Subcutaneous abdominal adipose tissue (tissue), 5 donors: Measurements from ENCODE around the gene IQCN.

ENCODE experiments used
- H3K27ac ChIP-seq: one replicate; pipeline ENCODE4 v1.7.0; 2013; ENCODE audit warnings: low read depth, mild to moderate bottlenecking, inconsistent platforms, low read length, moderate library complexity
- H3K27me3 ChIP-seq, 5 donors: one replicate each; pipeline ENCODE4 v1.7.0; 2013; ENCODE audit warnings: low read length in 5 of 5, inconsistent platforms in 1 of 5; ENCODE audit not compliant: control insufficient read depth in 5 of 5, insufficient read depth in 4 of 5
- H3K36me3 ChIP-seq, 5 donors: one replicate each; pipeline ENCODE4 v1.7.0; 2013; ENCODE audit warnings: low read length in 5 of 5; ENCODE audit not compliant: control insufficient read depth in 5 of 5, insufficient read depth in 5 of 5
- H3K4me1 ChIP-seq, 5 donors: one replicate each; pipeline ENCODE4 v1.7.0; 2013; ENCODE audit warnings: low read length in 5 of 5, mild to moderate bottlenecking in 3 of 5, moderate library complexity in 1 of 5; ENCODE audit not compliant: control insufficient read depth in 5 of 5, insufficient read depth in 5 of 5
- H3K4me3 ChIP-seq, 5 donors: one replicate each; pipeline ENCODE4 v1.7.0; 2013; ENCODE audit warnings: low read length in 5 of 5, low read depth in 1 of 5
- H3K9ac ChIP-seq, 5 donors: one replicate each; pipeline ENCODE4 v1.7.0; 2013; ENCODE audit warnings: low read length in 5 of 5, mild to moderate bottlenecking in 4 of 5, moderate library complexity in 3 of 5
- H3K9me3 ChIP-seq, 5 donors: one replicate each; pipeline ENCODE4 v1.7.0; 2013; ENCODE audit warnings: low read length in 5 of 5; ENCODE audit not compliant: control insufficient read depth in 5 of 5
- donor health status: healthy.
- donor health status: healthy.
- donor health status: healthy.
- donor health status: healthy.
- donor health status: healthy.

The IQCN gene

GRCh38 chr19:18306888-18307260, 32.6 kb upstream of the IQCN start:
- H3K9ac ChIP-seq, result no peak overlapping the region
- H3K9me3 ChIP-seq, result no peaks in the 10 kb centered on the region
- H3K27ac ChIP-seq, result peak overlapping the region; percentile 98
- no peak overlapping the region for H3K4me3 ChIP-seq
- peaks cover 0 to 40% (median 24%) of the 10 kb centered on the region in 5 donors for H3K36me3 ChIP-seq
- peaks cover 5 to 67% (median 35%) of the 10 kb centered on the region in 5 donors for H3K4me1 ChIP-seq
- no peaks in the 10 kb centered on the region for H3K27me3 ChIP-seq

- H3K27me3 ChIP-seq, result no peaks in the 10 kb centered on the region
- H3K27ac ChIP-seq, result peak overlapping the region; percentile 98
- H3K36me3 ChIP-seq, result peaks cover 0 to 35% (median 19%) of the 10 kb centered on the region in 5 donors
- H3K9ac ChIP-seq, result no peak overlapping the region
- no peak overlapping the region for H3K4me3 ChIP-seq
- peaks cover 8 to 72% (median 36%) of the 10 kb centered on the region in 5 donors for H3K4me1 ChIP-seq
- no peaks in the 10 kb centered on the region for H3K9me3 ChIP-seq
Observed at GRCh38 chr19:18306209-18306887, 32.1 kb upstream of the IQCN start.

DNA sequence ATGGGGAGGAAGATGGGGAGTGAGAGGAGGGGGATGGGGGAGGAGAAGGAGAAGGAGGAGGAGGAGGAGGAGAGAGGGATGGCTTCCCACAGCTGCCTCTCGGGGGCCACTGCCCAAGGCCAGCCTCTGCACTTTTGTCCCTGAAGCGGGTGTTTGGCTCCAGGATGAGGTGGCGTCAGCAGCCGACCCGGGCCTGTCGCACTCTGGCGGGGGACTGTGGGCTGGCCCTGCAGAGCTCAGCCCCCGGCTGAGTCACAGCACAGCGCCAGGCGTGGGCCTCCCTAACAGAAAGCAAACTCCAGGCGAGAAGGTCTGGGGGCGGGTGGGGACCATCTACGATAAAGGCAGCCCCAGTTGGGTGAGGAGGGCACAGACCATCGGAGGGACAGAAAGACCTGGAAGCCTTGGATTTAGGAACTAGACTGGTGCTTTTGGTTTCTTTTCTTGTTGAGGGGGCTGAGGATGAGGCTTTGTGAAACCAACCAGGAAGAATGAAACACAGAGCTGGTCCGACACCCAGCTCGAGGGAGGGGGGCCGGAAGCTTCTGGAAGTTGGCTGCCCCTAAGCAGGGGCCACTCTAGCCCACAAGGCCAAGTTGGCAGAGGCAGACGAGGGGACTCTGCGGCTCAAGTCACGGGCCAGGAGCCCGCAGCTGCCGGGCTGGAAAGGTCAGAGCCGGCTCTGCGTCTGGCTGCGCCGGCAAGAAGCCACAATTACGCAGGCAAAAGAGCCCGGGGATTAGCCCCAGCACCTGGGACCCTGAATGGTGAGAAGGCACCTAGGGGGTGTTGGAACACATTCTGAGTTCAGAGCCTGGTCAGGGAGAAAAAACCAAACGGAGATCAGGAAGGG, 30.4 kb upstream of the IQCN start:
- Histone ChIP-seq H3K4me1 (peaks cover 8 to 79% (median 42%) of the 10 kb centered on the region in 5 donors), H3K36me3 (peaks cover 0 to 24% (median 12%) of the 10 kb centered on the region in 5 donors), H3K27me3 (no peaks in the 10 kb centered on the region), H3K9me3 (no peaks in the 10 kb centered on the region), H3K4me3 (peak overlapping the region; percentile 33 to 66 (median 63)), H3K9ac (peak overlapping the region; percentile 73 to 87 (median 78)), H3K27ac (peak overlapping the region; percentile 98)

DNA sequence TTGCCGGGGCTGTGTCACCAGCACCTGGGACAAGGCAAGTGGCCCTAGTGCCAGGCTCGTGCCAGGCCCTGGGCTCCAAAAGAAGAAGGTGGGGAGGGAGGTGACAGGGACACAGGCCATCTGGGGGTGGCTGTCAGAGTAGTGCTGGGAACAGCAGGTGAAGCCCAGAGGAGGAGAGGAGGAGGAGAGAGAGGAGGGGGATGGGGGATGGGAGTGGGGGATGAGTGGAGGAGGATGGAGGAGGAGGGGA, 29.9 kb upstream of the IQCN start:
- Histone ChIP-seq H3K9me3 (no peaks in the 10 kb centered on the region), H3K4me1 (peaks cover 8 to 79% (median 42%) of the 10 kb centered on the region in 5 donors), H3K4me3 (peak overlapping the region in 3 of 5 donors; percentile 11 to 63 (median 57)), H3K36me3 (peaks cover 0 to 19% (median 6%) of the 10 kb centered on the region in 5 donors), H3K27ac (peak overlapping the region; percentile 98), H3K9ac (peak overlapping the region in 4 of 5 donors; percentile 66 to 87 (median 76)), H3K27me3 (no peaks in the 10 kb centered on the region)

DNA sequence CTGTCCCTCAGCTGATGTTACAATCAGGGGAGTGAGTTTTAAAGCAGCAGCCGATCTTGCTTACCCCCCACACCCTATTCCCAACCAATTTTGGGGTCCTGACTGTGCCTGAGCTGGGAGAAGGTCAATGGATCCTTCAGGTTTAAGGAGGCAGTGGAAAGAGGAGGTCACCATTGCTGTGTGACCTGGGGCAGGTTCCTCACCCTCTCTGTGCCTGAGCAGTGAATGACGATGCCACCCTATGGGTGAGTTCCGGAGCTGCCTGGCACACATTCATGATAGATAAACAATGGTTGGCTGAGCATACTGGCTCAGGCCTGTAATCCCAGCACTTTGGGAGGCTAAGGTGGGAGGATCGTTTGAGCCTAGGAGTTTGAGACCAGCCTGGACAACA, 27.5 kb upstream of the IQCN start:
- Histone ChIP-seq H3K4me1 (peaks cover 8 to 59% (median 37%) of the 10 kb centered on the region in 5 donors), H3K27ac (peak overlapping the region; percentile 23), H3K4me3 (no peak overlapping the region)

DNA sequence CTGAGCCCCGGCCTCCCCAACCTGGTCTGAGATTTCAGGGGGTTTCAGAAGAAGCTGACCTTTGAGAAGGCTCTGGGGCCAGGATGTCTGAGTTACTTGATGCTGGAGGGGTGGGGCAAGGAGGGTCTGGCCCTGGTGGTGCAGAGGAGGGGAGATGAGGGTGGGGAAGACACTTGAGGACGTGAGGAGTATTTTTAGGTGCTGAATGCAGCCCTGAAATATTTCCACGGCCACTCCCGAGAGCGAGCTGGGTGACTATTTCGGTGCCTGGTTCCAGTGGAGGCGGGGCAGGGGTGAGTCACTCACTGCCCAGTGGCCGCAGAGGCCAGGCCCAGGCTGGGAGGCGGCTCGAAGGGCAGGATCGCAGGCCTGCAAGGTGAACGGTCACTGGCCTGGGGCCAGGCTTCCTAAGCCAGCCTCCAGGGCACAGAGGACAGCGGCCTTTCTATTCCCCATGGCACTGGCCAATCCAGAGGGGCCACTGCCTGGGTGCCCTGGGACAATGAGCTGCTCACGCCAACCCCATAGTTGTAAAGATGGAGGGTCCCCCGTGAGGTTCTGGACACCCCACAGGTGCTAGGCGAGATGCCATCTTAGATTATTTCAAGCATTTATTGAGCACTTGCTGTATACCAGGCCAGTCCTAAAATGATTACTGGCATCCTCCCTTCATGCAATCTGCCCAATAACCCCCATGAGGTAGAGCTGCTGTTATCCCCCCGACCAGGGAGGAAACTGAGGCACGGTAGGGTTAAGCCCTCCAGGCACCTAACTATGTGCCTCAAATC, 26.9 kb upstream of the IQCN start:
- H3K4me3 ChIP-seq, result peak overlapping the region in 1 of 5 donors; percentile 7
- no peaks in the 10 kb centered on the region for H3K27me3 ChIP-seq
- H3K4me1 ChIP-seq, result peaks cover 8 to 54% (median 37%) of the 10 kb centered on the region in 5 donors
- H3K9me3 ChIP-seq, result no peaks in the 10 kb centered on the region
- peak overlapping the region; percentile 23 for H3K27ac ChIP-seq
- H3K9ac ChIP-seq, result peak overlapping the region in 2 of 5 donors; percentile 9 to 48
- no peaks in the 10 kb centered on the region for H3K36me3 ChIP-seq

More for the DNA sequence above, 27.5 kb upstream of the IQCN start:
- Histone ChIP-seq H3K9me3 (no peaks in the 10 kb centered on the region), H3K36me3 (no peaks in the 10 kb centered on the region), H3K9ac (peak overlapping the region in 1 of 5 donors; percentile 48), H3K27me3 (no peaks in the 10 kb centered on the region)

GRCh38 chr19:18299654-18300053, 25.4 kb upstream of the IQCN start:
- Histone ChIP-seq H3K4me1 (peaks cover 3 to 39% (median 26%) of the 10 kb centered on the region in 5 donors), H3K27ac (no peak overlapping the region), H3K9ac (no peak overlapping the region), H3K4me3 (no peak overlapping the region), H3K9me3 (no peaks in the 10 kb centered on the region), H3K36me3 (no peaks in the 10 kb centered on the region), H3K27me3 (no peaks in the 10 kb centered on the region)

DNA sequence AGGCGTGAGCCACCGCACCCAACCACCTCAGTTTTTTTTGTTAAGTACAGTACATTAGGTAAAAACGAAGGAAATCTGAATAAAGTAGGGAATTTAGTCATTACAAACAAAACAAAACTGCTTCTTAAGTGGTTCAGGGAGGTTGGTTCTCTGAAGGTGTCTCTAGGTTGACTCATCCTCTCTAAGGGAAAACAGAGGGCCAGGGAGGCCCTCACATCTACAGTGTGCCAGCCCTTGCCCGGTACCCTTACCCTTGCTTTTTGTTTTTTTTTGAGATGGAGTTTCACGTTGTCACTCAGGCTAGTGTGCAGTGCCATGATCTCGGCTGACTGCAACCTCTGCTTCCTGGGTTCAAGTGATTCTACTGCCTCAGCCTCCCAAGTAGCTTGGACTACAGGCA, 24.3 kb upstream of the IQCN start:
- no peaks in the 10 kb centered on the region for H3K9me3 ChIP-seq
- H3K36me3 ChIP-seq, result no peaks in the 10 kb centered on the region
- H3K9ac ChIP-seq, result no peak overlapping the region
- H3K4me1 ChIP-seq, result peaks cover 3 to 31% (median 21%) of the 10 kb centered on the region in 5 donors
- H3K27me3 ChIP-seq, result no peaks in the 10 kb centered on the region
- no peak overlapping the region for H3K27ac ChIP-seq
- no peak overlapping the region for H3K4me3 ChIP-seq

DNA sequence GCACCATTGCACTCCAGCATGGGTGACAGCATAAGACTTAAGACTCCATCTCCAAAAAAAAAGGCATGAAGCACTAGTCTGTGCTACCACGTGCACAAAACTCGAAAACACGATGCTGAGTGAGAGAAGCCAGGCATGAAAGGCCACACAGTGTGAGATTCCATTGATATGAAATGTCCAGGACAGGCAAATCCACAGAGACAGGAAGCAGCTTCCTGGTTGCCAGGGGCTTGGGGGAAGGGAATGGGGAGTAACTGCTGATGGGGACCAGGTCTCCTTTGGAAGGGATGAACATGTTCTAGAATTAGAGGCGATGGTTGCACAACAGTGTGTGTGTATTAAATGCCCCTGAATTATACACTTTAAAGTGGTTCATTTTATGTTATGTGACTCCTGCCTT, 23.1 kb upstream of the IQCN start:
- Histone ChIP-seq H3K4me1 (peaks cover 6 to 32% (median 25%) of the 10 kb centered on the region in 5 donors), H3K9ac (peak overlapping the region in 1 of 5 donors; percentile 44), H3K27ac (no peak overlapping the region), H3K36me3 (no peaks in the 10 kb centered on the region), H3K4me3 (no peak overlapping the region), H3K27me3 (no peaks in the 10 kb centered on the region), H3K9me3 (no peaks in the 10 kb centered on the region)
